H7 (cell line): ENCODE measurements around the gene PRKCB. TPM values are rescaled to one million over a fixed set of nuclear protein-coding genes. Genes with fewer than 3 reads are reported as not detected.

ENCODE experiments used
- DNase-seq: peaks from one replicate; pipeline ENCODE4 v3.0.0; 2012
- H3K27me3 ChIP-seq: 2 replicates; pipeline ENCODE4 v1.6.0; 2011; ENCODE audit warnings: mild to moderate bottlenecking, low read length; ENCODE audit not compliant: control insufficient read depth, insufficient read depth
- H3K36me3 ChIP-seq: replicated peaks from 2 replicates; pipeline ENCODE4 v1.5.1; 2011; ENCODE audit warnings: low read length; ENCODE audit not compliant: control insufficient read depth, insufficient read depth
- H3K4me3 ChIP-seq: 2 replicates; pipeline ENCODE4 v1.5.1; 2011; ENCODE audit warnings: low read depth, mild to moderate bottlenecking, control low read depth, low read length, moderate library complexity; ENCODE audit not compliant: insufficient read depth
- total RNA-seq: library from RNA; depleted of rRNA; stranded (reverse); fragments of >200 nt; shearing (Covaris generic); gene quantifications from 2 replicates; pipeline ENCODE4 v1.2.3, GENCODE V29; 2014

PRKCB gene
- total RNA-seq, 1 experiment from 2014 or later: 0.80 TPM

DNA sequence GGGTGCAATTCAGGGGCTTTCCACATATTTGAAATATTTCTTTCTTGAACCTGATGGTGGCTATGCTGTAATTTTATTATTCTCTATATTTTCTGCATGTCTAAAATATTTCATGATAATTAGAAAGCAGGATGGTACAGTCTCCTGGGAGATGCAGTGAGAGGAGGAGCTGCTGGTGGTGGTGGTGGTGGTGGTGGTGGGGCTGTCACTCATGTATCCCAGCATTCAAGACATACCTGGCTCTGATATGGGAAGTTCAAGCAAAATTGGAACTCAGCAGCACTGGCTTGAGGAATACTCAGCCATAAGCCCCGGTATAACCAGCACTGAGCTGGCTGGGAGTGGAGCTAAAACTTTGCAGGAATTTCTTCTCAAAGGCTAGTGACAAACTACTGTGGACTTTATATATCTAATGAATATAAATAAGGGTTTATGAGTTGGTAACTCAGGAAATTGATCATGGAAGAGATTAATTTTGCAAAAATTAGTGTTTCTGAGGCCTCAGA is 200.3 kb downstream of the PRKCB start:
- DNase-seq: no peak
- Histone ChIP-seq H3K4me3 (no peak overlapping the region), H3K36me3 (no peaks in the 10 kb centered on the region)

DNA sequence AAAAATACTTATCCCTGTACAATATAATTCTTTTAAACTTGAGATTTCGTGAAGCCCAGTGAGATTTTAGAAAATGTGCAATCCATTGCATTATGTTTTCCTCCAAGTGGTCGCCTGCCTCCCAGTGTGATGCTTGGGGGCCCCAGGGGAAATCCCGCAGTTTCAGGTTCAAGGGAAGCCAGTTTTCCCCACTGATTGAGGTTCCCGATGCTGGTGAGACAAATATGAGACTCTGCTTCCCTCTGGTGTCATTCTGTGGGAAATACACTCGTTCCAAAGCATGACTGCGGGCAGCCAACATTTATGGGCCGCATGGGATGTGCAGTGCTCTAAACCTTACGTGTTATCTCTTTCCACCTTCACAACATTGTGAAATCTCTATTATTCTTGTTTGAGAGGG is 200.8 kb downstream of the PRKCB start:
- Histone ChIP-seq H3K27me3 (no peaks in the 10 kb centered on the region), H3K36me3 (no peaks in the 10 kb centered on the region), H3K4me3 (no peak overlapping the region)
- DNase-seq: peak; percentile 82

More for the DNA sequence above, 200.3 kb downstream of the PRKCB start:
- H3K27me3 ChIP-seq: no peaks in the 10 kb centered on the region

DNA sequence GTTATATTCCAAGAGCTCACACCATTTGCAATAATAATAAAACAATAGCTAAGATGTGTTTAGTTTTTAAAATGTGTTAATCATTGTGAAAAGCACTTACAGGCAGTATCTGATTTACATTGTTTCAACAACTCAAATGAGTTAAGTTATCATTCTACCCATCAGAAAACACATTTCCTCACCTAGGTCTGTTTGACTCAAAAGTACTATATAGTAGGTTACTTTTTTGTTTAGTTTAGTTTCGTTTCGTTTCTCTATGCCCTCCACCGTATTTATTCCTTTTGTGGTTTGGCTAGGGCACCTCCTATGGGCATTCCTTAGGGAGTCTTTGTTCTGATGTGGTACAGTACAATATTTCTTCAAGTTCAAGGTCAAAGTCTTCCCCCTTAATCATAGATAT is 201.6 kb downstream of the PRKCB start:
- Histone ChIP-seq H3K36me3 (no peaks in the 10 kb centered on the region), H3K27me3 (no peaks in the 10 kb centered on the region), H3K4me3 (no peak overlapping the region)
- no peak for DNase-seq

DNA sequence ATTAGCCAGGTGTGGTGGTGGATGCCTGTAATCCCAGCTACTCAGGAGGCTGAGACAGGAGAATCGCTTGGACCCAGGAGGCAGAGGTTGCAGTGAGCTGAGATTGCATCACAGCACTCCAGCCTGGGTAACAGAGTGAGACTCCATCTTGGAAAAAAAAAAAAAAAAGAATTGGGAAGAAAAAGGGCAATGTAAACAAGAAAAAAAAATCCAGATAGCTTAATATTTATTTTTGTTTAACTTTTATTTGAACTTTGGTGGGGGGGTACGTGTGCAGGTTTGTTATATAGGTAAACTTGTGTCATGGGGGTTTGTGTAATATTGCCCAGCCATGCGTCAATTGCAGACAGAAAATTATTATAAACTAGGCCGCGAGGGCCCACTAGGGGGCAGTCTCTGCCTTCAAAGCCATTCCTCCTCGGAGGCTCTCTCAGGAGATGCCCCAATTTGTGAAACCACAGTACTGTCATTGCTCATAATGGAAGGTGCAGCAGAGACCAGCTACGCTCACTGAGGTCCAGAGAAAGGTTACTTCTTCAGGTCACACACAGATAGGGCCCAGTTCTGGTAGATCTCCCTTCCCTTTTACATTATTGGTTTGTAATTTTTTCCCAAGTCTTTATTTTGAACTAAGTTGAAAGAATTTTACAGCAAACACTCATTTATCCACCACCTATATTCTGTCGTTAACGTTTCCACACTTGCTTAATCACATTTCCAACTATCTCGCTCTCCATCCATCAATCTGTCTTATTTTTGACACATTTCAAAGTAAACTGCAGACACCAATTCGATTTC is 206.2 kb downstream of the PRKCB start:
- Histone ChIP-seq H3K36me3 (no peaks in the 10 kb centered on the region), H3K4me3 (no peak overlapping the region), H3K27me3 (no peaks in the 10 kb centered on the region)
- DNase-seq: peak; percentile 71

DNA sequence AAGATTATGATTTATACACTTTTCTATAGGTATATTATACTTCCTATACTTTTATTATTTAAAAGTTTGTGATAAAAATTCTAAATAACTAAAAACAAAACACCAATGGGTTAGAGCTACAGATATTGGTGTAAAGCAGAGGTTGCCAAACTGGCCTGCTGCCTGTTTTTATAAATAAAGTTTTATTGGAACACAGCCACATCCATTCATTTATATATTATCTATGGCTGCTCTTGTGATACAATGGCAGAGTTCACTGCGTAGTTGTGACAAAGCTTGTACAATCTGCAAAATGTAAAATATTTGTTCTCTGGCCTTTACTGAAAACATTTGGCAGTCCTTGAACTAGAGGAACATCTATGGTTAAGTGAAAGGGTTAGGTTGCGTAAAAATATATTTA is 208.7 kb downstream of the PRKCB start:
- H3K36me3 ChIP-seq: no peaks in the 10 kb centered on the region
- no peak for DNase-seq
- no peak overlapping the region for H3K4me3 ChIP-seq
- no peaks in the 10 kb centered on the region for H3K27me3 ChIP-seq

DNA sequence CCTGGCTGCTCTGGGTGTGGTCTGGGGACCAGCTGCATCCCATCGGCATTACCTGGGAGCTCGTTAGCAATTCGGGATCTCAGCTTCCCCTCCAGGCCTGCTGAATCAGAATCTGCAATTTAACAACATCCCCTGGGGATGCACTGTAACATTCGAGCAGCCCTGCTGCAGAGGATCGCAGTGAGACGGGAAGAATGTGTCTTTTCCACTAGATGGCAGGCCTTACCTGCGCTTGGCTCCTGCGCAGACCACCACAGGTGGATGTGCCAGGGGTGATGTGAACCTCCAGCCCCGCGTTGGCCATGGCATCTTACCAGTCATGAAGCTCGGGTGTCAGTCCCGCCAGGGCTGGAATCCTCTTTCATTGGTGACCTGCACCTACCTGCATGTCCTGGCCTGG is 209.9 kb downstream of the PRKCB start:
- DNase-seq: peak; percentile 64
- no peak overlapping the region for H3K4me3 ChIP-seq

DNA sequence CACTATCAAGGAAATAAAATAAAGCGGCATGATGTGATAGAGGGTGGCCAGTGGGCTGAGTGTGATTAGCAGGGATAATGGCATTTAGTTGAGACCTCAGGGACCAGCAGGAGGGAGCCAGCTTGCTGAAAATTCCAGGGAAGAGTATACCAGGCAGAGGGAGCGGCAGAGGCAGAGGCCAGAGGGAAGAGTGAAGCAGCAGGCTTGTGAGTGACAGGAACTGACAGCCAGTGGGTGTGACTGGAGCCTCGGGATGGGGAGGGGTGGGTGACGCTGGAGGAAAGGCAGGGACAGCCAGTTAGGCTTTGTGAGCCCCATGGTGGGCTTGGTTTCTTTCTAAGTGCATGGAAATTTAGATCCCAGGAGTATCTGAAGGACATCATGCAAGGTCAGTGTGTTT is 210.7 kb downstream of the PRKCB start:
- Histone ChIP-seq H3K27me3 (no peaks in the 10 kb centered on the region), H3K4me3 (no peak overlapping the region), H3K36me3 (no peaks in the 10 kb centered on the region)
- DNase-seq: peak; percentile 42

More for the DNA sequence above, 209.9 kb downstream of the PRKCB start:
- no peaks in the 10 kb centered on the region for H3K36me3 ChIP-seq
- H3K27me3 ChIP-seq: no peaks in the 10 kb centered on the region

DNA sequence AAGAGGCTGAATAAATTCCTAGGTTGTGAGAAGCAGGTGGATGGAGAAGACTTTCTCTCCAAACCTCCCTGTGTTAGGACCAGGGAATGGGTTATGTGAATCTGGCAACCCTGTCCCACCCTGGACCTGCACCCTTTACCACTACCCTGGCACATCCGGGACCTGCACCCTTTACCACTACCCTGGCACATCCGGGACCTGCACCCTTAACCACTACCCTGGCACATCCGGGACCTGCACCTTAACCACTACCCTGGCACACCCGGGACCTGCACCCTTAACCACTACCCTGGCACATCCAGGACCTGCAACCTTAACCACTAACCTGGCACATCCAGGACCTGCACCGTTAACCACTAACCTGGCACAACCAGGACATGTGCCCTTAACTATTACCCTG is 213.3 kb downstream of the PRKCB start:
- no peaks in the 10 kb centered on the region for H3K36me3 ChIP-seq
- H3K27me3 ChIP-seq: no peaks in the 10 kb centered on the region
- DNase-seq: no peak
- no peak overlapping the region for H3K4me3 ChIP-seq

DNA sequence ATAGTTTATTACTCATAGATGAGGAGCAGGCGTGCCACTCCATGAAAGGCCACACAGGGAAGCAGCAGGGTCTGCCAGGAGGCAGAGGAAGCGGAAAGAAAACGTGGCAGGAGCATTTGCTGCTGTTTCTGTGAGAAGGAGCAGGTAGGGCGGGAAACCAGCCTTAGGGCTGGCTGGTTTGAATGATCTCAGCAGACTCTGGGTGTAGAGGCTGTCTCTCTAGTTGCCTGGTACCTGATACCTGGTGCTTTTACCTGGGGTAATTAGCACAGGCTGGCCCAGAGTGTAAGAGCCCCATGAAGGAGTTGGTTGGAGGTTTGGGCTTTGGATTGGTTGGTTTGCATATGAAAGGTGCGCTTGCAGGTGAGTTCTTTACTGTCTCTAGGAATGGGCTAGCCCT is 215.3 kb downstream of the PRKCB start:
- no peaks in the 10 kb centered on the region for H3K27me3 ChIP-seq
- DNase-seq: peak; percentile 34
- no peak overlapping the region for H3K4me3 ChIP-seq
- H3K36me3 ChIP-seq: no peaks in the 10 kb centered on the region

DNA sequence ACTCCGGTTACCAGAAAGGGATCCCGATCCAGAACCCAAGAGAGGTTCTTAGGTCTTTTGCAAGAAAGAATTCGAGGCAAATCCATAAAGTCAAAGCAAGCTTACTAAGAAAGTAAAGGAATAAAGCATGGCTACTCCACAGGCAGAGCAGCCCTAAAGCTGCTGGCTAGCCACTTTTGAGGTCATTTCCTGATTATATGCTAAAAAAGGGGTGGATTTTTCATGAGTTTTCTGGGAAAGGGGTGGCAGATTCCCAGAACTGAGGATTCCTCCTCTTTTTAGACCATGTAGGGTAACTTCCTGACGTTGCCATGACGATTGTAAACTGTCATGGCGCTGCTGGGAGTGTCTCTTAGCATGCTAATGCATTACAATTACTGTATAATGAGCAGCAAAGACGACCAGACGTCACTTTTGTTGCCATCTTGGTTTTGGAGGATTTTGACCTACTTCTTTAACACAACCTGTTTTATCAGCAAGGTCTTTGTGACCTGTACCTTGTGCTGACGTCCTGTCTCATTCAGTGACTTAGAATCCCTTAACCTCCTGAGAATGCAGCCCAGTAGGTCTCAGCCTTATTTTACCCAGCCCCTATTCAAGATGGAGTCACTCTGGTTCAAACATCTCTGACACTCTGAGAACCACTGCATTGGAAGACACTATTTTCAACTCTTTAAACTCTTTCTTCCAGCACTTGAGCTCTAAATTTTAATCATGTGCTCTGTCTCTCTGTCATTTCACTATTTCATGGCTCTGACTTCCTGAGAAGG is 216.7 kb downstream of the PRKCB start:
- Histone ChIP-seq H3K36me3 (no peaks in the 10 kb centered on the region), H3K4me3 (no peak overlapping the region)
- no peak for DNase-seq

DNA sequence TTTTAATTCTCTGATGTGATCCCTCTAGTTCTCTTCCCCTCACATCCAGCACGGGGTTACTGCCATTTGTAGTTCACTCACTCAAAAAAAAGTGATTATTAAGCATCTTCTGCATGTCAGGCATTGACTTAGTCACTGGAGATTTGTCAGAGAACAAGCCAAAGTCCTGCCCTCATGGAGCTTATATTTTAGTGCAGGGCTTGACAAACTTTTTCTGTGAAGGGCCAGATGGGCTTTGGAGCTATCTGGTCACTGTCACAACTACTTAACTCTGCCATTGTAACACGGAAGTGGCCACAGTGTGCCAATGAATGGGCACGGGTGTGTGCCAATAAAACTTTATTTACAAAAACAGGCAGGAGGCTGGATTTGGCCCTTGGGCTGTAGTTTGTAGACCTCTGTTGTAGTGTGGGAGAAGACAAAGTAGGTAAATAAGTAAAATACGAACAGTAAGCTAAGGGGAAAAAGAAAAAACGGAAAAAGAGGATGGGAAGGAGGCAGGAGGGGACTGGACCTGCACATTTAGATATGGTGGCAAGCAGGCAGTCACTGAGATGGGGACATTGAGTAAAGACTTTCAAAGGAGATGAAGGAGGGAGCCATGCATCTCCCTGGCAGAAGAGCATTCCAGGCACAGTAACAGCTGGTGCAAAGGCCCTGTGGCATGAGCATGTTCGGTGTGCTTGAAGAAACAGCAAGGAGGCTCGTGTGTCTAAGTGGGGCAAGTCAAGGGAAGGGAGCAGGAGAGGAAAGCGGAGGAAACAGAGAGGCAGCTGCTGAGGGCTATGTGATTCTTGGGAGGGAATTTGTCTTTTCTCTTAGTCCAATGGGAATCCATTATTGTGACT is 217.5 kb downstream of the PRKCB start:
- no peaks in the 10 kb centered on the region for H3K36me3 ChIP-seq
- H3K27me3 ChIP-seq: no peaks in the 10 kb centered on the region
- no peak for DNase-seq
- H3K4me3 ChIP-seq: no peak overlapping the region

More for the DNA sequence above, 216.7 kb downstream of the PRKCB start:
- no peaks in the 10 kb centered on the region for H3K27me3 ChIP-seq

DNA sequence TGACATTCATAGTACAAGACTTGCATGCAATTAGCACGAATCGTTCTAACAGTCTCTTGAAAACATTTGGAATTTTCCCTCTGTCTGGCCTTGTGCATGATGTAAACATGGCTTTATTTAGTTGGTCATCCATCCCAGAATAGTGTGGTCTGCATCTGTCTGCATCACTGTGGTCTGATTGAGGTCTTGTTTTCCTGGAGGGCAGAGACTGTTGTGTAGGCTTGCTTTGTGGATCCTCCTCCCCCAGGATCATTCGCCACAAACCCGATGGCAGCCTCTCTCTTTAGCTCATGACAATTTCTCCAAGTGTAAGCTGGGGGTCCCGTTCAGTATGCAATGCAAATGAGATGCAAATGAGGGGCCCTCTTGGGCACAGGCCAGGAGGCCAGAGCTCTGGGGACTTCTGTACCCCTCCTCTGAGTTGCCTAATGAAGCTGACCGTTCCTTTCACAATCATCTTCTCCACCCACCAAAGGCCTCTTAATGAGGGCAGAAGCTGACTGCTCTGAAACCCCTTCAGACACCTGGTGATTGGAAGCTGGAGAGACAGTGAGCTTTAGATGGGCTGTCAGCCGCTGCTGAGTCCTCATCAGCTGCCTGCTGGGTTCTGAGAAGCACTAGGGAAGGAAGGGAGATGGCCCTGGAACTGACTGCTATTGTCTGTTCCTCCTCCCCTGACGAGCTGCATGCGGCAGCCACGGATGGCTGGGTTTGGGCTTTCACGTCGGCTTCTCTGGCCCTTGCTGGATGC is 219.1 kb downstream of the PRKCB start:
- no peaks in the 10 kb centered on the region for H3K27me3 ChIP-seq
- no peak overlapping the region for H3K4me3 ChIP-seq
- H3K36me3 ChIP-seq: no peaks in the 10 kb centered on the region
- peak; percentile 27 for DNase-seq

DNA sequence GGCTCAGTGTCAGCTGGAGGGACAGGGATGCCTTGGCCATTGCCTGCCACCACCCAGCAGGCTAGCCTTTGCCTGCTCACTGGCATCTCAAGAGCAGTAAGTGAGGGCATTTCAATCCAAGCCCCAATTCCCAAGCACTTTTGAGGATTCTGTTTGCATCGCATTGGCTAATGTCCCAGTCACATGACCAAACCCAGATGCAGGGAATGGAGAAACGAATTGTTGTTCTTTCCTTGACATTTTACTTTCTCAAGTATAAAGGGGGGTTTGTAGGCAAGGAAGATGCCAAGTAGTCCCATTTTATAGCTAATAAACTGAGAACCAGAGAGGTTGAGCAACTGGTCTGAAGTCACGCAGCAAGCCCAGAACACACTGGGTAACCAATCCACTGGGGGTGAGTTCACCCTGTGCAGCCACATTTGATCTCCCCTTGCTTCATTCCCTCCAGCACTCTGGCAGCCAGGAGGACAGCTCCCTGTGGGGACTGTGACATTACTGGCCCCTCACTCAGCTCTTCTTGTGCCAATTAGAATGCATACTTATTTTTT is 226.6 kb downstream of the PRKCB start:
- DNase-seq: no peak

More for the DNA sequence above, 226.6 kb downstream of the PRKCB start:
- no peaks in the 10 kb centered on the region for H3K36me3 ChIP-seq
- H3K27me3 ChIP-seq: no peaks in the 10 kb centered on the region
- H3K4me3 ChIP-seq: no peak overlapping the region
